ENCODE data around the gene GBX2. TPM values are rescaled to one million over a fixed set of nuclear protein-coding genes. Genes with fewer than 3 reads are reported as not detected.
A peak's percentile ranks its signal among the peaks of the same experiment; 100 is the strongest.

The GBX2 gene
- total RNA-seq, 1 donor, result not detected

GRCh38 chr2:236164925-236165841 is 3.0 kb downstream of the GBX2 start:
- no peaks in the 10 kb centered on the region for H3K9me3 ChIP-seq (ENCODE audit: low read depth, low read length)
- peaks cover 2% of the 10 kb centered on the region for H4K20me1 ChIP-seq (ENCODE audit: insufficient read depth, low read length)
- no peaks in the 10 kb centered on the region for H3K79me2 ChIP-seq (ENCODE audit: insufficient read depth, low read length)
- no peaks in the 10 kb centered on the region for H3K36me3 ChIP-seq (ENCODE audit: insufficient read depth, low read length)
- TF ChIP-seq CTCF (IDR thresholded peaks at IDR 0.05; ENCODE audit: extremely low read depth, low read depth, low read length), result no peak
- H3K4me2 ChIP-seq (ENCODE audit: insufficient read depth, low read length), result peak overlapping the region; percentile 43
- no peak overlapping the region for H3K4me3 ChIP-seq (ENCODE audit: insufficient read depth, low read length)
- DNase-seq (ENCODE audit: insufficient read length, low spot score, missing footprints), result peak; percentile 91
- H2AFZ ChIP-seq (ENCODE audit: low read length), result no peak overlapping the region
- no peak overlapping the region for H3K27ac ChIP-seq (ENCODE audit: low read depth, low read length)
- H3K4me1 ChIP-seq (ENCODE audit: insufficient read depth, low read length), result no peaks in the 10 kb centered on the region
- peaks cover 73% of the 10 kb centered on the region for H3K27me3 ChIP-seq (ENCODE audit: insufficient read depth, low read length)

- DNase-seq (ENCODE audit: insufficient read length, low spot score, missing footprints), result peak; percentile 95
- no peaks in the 10 kb centered on the region for H3K36me3 ChIP-seq (ENCODE audit: insufficient read depth, low read length)
- H3K4me2 ChIP-seq (ENCODE audit: insufficient read depth, low read length), result peak overlapping the region; percentile 43
- no peaks in the 10 kb centered on the region for H3K4me1 ChIP-seq (ENCODE audit: insufficient read depth, low read length)
- H3K4me3 ChIP-seq (ENCODE audit: insufficient read depth, low read length), result peak overlapping the region; percentile 43
- peaks cover 65% of the 10 kb centered on the region for H3K27me3 ChIP-seq (ENCODE audit: insufficient read depth, low read length)
- no peaks in the 10 kb centered on the region for H3K79me2 ChIP-seq (ENCODE audit: insufficient read depth, low read length)
- peaks cover 2% of the 10 kb centered on the region for H4K20me1 ChIP-seq (ENCODE audit: insufficient read depth, low read length)
- no peak overlapping the region for H3K27ac ChIP-seq (ENCODE audit: low read depth, low read length)
- H3K9me3 ChIP-seq (ENCODE audit: low read depth, low read length), result no peaks in the 10 kb centered on the region
- H2AFZ ChIP-seq (ENCODE audit: low read length), result no peak overlapping the region
- no peak for TF ChIP-seq CTCF (IDR thresholded peaks at IDR 0.05; ENCODE audit: extremely low read depth, low read depth, low read length)
Measured at GRCh38 chr2:236164201-236164924, 3.8 kb downstream of the GBX2 start.

- Histone ChIP-seq H2AFZ (ENCODE audit: low read length) (no peak overlapping the region), H3K4me3 (ENCODE audit: insufficient read depth, low read length) (no peak overlapping the region), H3K4me2 (ENCODE audit: insufficient read depth, low read length) (peak overlapping the region; percentile 43), H3K36me3 (ENCODE audit: insufficient read depth, low read length) (no peaks in the 10 kb centered on the region), H3K27me3 (ENCODE audit: insufficient read depth, low read length) (peaks cover 58% of the 10 kb centered on the region), H4K20me1 (ENCODE audit: insufficient read depth, low read length) (peaks cover 2% of the 10 kb centered on the region), H3K79me2 (ENCODE audit: insufficient read depth, low read length) (no peaks in the 10 kb centered on the region), H3K27ac (ENCODE audit: low read depth, low read length) (no peak overlapping the region), H3K4me1 (ENCODE audit: insufficient read depth, low read length) (no peaks in the 10 kb centered on the region), H3K9me3 (ENCODE audit: low read depth, low read length) (no peaks in the 10 kb centered on the region)
- DNase-seq (ENCODE audit: insufficient read length, low spot score, missing footprints), result peak; percentile 81
- no peak for TF ChIP-seq CTCF (IDR thresholded peaks at IDR 0.05; ENCODE audit: extremely low read depth, low read depth, low read length)
Measured at GRCh38 chr2:236163471-236164200, 4.5 kb downstream of the GBX2 start.

Measured in osteoblast (primary cell).